Measurements from ENCODE around the gene POLR1C.
A peak's percentile ranks its signal among the peaks of the same experiment; 100 is the strongest.

DNA sequence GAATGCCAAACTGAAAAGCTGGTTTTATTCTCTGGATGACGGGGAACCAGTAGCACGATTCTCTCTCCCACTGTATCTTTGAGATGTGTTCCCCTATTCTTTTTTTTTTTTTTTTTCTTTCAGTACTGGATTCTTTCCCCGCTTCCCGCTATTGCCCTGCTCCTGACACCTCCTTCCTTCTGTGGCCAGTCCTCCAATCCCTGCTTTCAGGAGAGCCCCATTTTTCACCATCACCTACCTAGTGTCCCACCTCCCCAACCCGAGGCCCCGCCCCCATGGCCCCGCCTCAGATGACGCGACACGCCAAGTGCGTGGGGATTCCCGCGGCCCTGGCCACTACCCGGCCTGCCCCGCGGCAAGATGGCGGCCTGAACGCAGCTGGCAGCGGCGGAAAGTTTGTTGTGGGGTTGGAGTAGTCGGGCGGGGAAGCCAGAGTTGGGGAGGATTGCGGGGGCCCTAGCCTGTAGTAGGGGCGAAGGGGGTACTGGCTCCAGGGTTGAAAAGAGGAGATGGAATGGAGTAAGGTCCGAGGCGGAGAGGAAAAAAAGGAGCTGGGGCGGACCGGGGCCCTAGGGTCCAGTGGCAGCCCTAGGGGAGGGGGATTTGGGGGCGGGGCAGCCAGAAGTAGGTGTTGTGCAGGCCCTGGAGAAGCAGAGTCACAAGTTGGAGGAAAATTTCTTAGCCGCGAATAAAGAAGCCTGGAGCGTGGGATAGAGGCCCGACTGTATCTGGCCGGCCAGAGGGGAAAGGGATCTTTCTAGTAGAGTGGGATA is 39.5 kb upstream of the POLR1C start, which contains the start of gene TJAP1:
- TF ChIP-seq, protein P1, sequence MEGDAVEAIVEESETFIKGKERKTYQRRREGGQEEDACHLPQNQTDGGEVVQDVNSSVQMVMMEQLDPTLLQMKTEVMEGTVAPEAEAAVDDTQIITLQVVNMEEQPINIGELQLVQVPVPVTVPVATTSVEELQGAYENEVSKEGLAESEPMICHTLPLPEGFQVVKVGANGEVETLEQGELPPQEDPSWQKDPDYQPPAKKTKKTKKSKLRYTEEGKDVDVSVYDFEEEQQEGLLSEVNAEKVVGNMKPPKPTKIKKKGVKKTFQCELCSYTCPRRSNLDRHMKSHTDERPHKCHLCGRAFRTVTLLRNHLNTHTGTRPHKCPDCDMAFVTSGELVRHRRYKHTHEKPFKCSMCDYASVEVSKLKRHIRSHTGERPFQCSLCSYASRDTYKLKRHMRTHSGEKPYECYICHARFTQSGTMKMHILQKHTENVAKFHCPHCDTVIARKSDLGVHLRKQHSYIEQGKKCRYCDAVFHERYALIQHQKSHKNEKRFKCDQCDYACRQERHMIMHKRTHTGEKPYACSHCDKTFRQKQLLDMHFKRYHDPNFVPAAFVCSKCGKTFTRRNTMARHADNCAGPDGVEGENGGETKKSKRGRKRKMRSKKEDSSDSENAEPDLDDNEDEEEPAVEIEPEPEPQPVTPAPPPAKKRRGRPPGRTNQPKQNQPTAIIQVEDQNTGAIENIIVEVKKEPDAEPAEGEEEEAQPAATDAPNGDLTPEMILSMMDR (IDR thresholded peaks at IDR 0.05; ENCODE audit: insufficient read depth, low read length): no peak
- peak; percentile 91 for TF ChIP-seq POLR2AphosphoS5 (IDR thresholded peaks at IDR 0.05; ENCODE audit: low read depth)

Data from HL-60 (cell line).